D721Med (cell line): ENCODE measurements around the gene FOXO3.

ENCODE experiments used
- DNase-seq: peaks from one replicate; pipeline ENCODE4 v3.0.0; 2011; ENCODE audit warnings: low spot score; ENCODE audit not compliant: insufficient read length
- FAIRE-seq: peaks from 2 replicates; lab custom pipeline; 2011; peaks lifted over from hg19 to GRCh38; lab: Jason Lieb, UNC
- CTCF ChIP-seq: IDR thresholded peaks from 2 replicates; pipeline ENCODE4 v1.5.1; 2012; ENCODE audit warnings: mild to moderate bottlenecking, control low read depth; ENCODE audit not compliant: insufficient read depth; ENCODE audit errors: missing control alignments

The FOXO3 gene

GRCh38 chr6:108597572-108598304, 37.0 kb downstream of the FOXO3 start:
- DNase-seq (no peak), FAIRE-seq (no peak)
- TF ChIP-seq CTCF: no peak

DNA sequence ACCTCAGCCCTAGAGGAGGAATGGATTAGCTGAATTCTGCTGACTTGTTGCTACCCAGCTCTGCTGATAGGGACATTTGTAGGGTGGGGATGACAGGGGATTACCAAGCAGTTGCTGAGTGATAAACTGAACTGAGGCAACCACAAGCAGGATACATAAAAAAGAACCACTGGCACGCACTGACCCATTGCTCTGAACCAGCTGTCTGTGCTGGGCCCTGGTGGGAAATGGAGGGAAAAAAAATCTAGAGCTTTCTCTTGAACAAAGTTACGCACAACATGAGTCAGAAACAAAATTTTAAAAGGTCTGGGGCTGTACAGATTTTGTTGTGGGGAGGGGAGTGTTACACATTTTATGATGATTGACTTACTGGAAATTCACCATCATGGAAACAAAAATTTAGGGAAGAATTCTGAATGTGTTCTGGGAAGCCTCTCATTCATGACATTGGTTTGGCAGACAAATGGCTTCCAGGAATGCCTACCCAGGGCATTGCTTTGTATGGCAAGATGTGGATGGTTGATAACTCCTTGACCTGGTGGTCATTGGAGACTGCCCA, 37.7 kb downstream of the FOXO3 start:
- FAIRE-seq: no peak
- no peak for TF ChIP-seq CTCF
- DNase-seq: no peak

- DNase-seq (no peak), FAIRE-seq (no peak)
- TF ChIP-seq CTCF: no peak
Measured at GRCh38 chr6:108604156-108604555, 43.4 kb downstream of the FOXO3 start.

GRCh38 chr6:108606250-108606690, 45.6 kb downstream of the FOXO3 start:
- no peak for DNase-seq
- FAIRE-seq: no peak
- TF ChIP-seq CTCF: no peak

- DNase-seq: no peak
- no peak for TF ChIP-seq CTCF
- peak; percentile 91 for FAIRE-seq
Measured at GRCh38 chr6:108608453-108609275, 47.9 kb downstream of the FOXO3 start.

GRCh38 chr6:108609276-108609769, 48.6 kb downstream of the FOXO3 start:
- no peak for TF ChIP-seq CTCF
- FAIRE-seq (no peak), DNase-seq (no peak)
